ENCODE results near the gene RPS6KA2.

RPS6KA2 gene

DNA sequence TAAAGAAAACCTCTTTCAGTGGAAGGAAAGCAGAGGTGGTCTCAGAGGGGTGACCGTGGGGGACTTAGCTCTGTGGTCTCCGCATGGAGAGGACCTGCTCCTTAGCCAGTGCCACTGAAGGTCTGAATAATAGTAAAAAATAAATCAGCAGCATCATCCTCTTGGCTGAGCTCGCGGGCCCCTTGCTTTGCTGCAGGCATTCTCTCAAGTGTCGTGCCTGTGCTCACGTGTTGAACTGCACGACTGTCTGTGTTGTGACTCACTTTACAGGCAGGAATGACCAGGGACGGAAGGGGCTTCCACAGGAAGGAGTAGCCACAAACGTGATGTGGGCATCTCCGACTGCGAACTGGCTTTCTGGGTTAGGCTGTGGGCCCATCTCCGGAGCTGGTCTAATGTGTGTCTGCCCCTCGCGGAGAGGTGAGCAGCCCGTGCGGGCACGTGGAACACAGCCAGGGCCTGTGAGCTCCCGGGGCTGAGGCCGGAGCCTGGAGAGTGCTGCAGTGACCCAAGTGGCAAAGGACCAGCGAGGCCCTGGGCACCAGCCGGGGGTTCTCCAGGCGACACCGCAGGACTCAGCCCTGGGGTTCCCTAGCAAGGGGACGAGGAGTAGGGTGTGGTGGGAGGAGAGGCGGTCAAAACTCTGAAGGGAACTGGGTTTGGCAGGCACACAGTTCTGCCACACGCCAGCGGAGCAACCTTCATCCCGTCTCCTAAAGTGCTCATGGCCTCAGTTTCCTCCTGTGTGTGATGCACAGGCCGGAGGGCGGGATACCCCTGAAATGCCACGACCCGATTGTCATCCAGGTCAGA lies 129.8 kb downstream of the RPS6KA2 start:
- DNase-seq, result no peak

DNA sequence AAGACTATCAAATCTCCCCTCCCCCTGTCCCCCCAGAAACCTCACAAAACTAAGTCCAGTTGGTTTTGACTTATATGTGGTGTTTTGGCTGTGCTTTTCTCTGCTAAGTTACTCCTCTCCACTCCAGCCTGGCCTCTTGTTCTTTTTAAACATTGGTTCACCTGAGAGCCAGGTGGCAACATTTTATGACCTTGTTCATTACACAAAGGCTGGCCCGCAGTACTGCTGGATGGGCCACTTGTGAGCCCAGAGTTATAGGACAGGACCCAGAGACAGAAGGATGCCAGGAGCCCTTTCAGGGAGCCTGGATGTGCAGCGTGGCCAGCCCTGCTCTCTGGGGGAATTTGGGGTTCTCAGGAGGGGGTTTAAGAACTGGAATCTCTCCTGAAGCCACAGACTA lies 130.6 kb downstream of the RPS6KA2 start:
- peak; percentile 13 for DNase-seq

DNA sequence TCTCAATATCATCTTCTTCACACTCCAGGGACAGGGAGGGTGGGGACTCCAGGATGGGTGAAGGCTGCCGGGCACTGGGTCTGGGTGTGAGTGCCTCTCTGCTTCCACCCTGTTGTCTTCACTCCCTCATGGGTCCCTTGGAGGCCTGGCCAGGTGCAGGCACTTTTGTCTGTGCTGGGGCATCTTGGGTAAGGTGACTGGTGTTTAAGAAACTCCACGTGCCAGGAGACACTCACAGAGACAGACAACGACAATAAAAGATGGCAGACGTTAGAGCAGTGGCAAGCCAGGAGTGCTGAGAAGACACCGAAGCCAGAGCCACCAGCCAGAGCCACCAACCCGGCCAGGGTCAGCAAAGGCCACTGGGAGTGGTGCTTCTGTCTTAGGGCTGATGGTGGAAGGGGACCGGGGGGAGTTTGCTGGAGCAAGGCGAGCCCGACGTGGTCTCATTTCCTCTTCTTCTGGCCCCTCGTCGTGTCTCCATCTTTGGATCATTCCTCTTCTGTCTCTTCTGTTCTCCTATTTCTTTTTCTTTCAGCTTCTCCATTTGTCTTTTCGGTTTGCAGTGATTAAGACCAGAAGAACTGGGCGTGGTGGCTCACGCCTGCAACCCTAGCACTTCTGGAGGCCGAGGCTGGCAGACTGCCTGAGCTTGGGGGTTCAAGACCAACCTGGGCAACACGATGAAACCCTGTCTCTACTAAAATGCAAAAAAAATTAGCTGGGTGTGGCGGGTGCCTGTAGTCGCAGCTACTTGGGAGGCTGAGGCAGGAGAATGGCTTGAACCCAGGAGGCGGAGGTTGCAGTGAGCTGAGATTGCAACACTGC lies 131.3 kb downstream of the RPS6KA2 start:
- DNase-seq, result no peak

DNA sequence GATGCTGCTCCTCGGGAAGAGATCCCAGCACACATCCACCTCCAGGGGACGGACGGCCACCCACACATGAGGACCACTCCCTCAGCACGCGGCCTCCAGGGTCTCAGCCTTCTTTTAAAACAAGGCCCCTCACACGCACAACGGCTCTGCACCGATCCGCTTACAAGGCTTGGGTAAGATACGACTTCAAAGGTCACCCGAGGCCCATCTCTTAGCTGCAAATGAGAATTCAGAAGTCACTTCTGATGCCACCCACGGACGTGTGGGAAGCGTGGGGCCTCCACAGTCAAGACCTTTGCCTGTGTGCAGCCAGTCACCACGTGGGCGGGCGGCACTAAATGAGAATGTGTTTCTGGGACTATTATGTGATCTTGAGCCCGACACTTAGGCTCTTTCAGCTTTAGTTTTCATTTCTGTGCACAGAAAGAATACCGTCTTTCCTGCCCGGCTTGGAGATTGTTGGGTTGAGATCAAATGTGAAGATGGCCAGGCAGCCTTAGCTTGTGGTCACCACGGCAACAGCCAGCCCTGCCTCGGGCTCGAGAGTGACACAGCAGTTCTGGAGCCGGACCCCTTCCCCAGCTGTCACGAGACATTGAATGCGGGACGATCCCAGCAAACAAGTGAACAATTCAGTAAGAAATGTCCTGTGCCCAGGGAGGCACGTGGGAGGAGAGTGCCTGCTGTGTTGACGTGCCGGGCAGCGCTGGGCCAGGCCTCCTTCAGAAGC lies 132.1 kb downstream of the RPS6KA2 start:
- no peak for DNase-seq

DNA sequence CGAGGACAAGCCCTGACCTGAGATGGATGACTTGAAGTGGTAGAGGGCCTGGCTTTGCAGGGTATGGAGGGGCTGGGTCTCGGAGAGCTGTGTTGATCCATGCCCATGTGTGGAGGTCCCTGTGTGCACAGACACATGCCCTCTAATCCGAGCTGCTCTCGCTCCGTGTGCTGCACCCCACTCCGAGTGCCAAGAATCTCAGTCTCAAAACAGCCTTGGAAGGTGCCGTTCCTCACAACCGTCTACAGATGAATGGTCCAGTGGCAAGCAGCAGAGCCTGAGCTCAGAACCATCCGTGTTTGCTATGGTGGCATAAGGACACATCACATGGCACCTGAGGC lies 133.0 kb downstream of the RPS6KA2 start:
- no peak for DNase-seq

DNA sequence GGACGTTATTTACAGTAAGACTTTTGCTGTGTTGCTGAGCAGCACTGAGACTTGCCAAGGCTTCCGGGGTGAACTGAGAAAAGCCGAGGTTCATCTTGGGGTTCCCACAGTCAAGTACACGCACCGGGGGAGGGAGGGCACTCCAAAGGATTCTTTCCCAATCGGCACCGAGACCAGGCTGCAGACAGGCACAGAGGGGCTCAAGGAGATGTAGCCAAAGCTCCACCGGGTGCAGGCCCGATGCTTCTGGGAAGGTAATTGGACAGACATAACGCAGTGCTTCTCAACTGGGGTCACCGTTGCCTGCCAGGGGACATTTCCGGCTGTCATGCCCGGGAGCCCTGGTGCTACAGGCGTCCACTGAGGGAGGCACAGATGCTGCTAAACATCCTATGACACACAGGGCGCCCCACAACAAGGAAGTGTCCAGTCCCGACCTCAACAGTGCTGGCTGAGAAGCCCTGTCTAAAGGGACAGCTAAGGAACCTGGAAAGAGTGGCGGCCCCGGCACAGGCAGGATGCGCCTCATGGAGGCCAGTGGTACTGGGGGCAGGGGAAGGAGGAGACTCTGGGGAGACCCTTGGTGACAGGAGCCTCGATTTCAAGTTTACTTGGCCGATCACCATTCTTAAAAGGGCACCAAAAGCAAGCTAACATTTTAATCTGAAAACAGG lies 133.5 kb downstream of the RPS6KA2 start:
- no peak for DNase-seq

DNA sequence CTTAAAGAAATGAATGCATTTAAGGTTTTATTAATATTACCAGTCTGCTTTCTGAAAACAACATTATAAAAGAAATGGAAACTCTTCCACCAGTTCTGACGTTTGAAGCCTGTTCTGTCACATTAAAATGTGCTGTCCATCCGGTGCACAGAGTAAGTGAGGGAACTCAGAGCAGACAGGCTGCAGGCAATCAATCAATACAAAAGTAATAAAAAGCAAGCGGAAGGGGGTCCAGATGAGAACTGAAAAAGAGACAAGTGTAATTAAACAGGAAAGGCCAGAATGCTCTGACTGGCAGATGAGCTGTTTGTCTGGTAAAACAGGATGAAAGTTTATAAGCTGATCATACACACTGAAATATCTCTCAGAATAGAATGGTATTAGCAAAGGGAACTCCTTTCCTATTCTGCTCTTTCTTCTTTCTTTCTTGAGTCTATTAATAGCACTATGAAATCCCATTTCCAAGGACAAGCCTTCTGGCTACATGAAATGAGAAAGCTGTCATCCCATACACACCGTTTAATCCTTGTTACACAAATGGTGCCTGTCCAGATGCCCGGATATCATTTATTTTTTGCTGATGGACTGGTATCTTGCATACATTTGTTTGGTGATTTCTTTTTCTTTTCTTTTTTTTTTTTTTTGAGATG lies 134.8 kb downstream of the RPS6KA2 start:
- no peak for DNase-seq

DNA sequence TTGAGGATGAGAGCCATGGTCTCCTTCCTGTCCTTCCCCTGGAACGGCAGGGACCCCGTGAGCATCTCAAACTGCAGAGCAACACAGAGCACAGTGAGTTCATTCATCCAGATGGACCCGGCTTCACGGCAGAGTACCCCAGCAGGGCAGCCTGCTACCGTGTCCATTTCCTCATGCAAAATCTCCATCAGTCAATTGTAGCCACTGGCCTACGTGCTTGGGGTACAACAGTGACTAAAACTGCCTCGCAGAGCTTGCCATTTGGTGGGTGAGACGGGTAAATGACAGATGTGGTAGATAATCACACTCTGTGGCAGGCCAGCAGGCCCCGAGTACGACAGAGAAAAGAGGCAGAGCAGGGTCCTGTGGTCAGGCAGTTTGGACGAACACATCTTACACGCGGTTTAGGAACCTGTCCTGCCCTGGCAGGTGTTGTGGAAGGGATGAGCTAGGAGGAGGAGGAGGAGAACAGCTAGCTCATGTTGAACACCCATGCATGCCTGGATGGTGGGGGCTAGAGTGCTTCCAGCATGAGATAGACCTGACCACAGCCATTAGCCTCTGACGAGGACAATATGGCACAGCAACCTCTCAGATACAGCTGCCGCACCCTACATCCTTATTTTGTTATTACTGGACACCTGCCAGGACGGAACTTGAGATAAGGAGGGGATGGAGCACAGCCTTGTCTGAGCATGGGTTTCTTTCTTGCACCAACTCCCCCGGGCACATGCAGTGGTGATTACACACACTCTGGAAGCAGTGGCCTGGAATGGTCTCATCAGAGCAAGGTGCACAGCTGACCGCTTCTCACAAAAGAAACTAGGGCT lies 136.2 kb downstream of the RPS6KA2 start:
- peak; percentile 90 for DNase-seq

DNA sequence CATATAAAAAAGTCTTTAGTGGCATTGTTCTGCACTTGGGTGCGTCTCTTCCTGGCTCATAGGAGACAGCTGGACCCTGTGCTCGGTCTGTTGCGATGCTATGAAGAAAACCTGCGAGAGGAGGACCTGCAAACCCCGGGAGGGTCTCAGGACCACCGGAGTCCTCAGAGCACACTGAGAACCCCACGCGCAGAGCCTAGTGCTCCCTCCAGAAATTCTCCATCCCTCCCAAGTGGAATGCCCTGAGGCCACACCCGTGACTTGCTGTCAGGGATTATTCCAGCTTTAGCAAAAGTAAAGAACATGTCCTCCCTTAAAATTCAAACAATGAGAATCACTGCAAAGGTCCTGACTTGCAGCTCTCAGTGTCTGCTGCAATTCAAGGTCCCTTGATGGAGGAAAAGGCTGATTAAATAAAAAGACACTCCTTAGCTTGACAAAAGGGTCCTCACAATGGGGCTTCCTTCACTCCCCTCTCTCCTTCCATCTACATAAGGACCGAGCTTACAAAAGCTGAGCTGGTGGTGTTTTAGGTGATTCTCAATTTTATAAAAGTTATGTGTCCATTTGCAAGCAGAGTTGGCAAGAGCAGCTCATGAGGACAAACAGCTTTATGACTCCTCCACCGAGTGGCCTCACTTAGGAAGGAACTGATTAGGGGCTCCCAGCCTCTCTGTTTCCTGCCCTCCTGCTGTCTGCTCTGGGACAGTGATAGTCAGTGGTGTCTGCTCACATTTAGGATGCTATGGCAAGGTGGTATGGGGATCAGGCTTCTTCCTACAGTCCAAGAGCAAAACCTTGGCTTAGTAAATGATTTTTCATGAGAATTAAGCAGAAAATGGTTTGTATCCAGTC lies 137.5 kb downstream of the RPS6KA2 start:
- DNase-seq, result no peak

DNA sequence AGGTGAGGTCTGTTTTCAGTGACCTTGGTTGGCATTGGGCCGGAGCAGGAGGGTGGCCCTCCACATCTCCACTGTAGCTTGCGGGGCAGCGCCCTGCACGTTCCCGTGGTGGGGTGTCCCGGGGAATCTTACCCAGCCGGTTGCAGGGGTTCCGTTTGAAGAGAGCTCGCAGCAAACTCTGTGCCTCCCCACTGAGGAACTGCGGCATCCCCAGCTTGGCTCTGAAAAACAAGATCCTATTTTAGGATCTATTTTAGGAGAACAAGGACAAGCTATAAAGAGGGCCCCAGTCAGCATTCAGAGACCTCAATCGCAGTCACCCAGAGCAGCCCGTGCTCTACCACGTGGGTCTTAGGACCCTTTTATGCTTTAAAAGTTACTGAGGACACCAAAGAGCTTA lies 138.3 kb downstream of the RPS6KA2 start:
- no peak for DNase-seq

DNA sequence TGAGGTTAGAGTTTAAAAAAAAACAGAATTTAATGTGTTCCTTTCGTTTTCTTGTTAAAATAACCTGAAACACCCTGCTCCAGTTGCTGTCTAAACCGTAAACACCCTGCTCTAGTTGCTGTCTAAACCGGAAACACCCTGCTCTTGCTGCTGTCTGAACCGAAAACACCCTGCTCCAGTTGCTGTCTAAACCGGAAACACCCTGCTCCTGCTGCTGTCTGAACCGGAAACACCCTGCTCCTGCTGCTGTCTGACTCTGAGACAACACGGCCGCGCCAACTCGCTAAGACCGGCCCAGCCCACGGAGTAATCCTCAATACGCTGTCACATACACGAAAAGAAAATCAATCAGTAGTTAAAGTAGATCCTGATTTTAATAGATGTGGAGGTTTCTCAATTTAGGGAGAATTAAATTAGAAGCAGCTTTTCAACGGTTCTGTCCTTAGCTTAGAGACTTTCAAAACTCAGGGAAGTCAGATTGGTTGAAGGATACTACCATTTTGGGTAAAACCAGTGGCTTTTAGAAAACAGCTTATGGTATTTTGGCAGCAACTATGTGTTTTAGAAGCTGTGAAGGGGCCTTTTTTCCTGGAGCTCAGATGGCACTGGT lies 138.9 kb downstream of the RPS6KA2 start:
- no peak for DNase-seq

DNA sequence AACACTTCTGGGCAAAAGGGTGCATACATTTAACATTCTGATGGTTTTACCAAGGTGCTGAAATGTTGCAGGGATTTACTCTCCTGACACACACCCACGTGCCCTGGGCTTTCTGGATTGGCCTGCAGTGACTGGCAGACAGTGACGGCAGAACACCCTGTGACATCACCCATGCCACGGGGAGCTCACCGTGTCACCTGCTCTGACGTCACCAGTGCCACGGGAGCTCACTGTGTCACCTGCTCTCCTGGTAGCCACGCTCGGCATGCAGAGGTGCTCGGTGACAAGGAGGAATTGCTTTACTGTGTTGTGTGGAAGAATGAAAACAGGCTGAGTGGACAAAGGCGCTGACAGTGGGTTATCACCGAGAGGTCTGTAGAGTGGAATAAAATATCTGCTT lies 139.9 kb downstream of the RPS6KA2 start:
- no peak for DNase-seq

DNA sequence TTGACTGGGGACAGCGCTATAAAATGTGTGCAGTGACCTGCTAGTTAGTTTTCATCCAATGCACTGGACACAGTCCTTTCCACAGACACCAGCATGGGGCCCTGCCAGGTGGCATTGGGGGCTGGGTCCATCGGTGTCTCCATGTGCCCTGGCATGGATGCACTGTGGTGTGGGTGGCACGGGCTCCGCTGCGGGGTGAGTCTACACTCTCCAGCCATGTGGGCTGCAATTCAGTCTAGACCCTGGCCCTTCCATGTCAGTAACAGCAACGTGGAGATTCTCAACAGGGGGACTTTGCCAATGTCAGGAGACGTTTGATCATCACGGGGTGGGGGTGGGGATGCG lies 140.5 kb downstream of the RPS6KA2 start:
- no peak for DNase-seq

DNA sequence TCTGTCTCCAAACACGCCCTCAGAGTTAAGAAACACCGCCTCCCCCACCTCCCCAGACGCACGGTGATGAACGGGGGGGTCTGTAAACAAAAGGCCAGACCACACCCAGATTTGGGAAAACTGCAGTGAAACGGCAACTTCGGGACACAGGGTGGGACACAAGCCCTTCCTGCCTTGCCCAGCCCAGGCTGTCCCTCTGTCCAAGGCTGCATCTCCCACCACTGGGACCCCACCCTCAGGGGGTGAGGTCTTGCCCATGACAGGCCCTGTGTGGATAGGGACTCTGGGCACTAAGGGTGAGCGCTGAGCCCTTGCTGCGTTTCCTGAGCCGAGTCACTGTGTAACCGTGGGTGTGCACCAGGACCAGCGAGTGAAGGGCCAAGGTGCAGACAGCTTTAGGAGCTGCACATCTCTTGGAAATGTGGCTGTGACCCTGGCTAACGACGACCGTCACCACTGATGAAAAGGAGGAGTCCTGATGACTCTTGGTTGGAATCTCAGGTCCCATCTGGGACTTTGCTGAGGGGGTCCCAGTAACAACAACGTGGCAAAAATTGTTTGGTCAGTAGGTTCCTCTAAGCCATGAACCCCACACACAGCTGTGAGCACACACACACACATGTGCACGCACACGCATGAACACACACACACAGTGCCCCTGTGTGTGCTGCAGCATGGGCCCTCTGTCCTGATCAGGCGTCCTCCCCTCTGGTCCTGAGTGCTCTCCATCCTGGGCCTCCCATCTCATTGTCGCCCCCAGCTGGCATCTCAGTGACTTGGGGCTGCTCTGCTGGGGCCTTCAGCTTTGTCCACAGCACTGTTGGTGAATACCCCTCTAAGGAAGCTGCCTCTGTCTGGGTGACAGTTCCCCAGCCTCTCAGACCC lies 141.2 kb downstream of the RPS6KA2 start:
- no peak for DNase-seq

DNA sequence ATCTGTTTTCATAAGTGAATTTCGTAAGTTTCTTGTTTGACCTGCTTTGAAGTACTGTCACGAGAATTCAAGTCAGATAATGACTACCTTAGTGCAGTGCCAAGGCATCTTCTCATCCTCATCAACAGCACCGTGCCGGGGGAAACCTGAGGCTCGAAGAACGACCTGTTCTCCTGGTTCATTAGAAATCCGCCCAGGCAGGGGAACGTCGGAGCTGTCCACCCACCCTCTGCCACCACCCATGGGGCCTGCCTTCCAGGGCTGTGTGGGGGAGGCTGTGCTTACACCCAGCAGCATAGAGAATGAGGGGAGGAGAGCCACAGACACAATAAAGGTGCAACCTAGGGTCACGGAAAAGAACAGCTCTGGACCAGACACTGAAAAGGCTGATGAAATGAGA lies 142.2 kb downstream of the RPS6KA2 start:
- no peak for DNase-seq

DNA sequence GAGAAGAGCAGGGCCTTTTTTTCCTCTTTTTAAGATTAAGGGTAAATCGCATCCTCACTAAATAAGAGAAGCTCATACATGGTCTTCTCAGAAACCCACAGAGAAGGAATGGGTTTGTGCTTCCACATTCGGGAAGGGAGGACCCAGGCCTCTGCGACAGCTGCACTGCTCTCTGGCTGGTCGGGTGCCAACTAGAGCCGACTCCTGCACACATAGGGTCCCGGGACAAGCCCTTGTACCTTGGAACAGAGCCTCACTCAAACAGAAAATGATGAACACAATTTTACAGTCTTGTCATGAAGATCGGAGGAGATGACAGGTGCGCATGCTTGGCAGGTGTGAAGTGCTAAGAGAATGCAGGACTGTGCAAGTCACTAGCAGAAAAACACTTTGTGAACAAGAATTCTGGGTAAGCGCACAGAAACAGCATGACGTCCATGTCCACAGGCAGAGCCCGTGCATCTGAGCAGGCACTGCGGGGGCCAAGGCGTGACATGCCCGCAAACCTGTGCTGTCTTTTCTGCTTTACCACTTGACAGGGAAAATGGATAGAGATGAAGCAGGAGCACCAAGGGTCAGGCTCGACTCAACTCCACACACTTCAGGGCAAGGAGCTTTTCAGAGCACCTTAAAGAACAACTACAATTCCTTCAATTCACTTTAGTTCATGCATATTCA lies 143.3 kb downstream of the RPS6KA2 start:
- DNase-seq, result no peak

DNA sequence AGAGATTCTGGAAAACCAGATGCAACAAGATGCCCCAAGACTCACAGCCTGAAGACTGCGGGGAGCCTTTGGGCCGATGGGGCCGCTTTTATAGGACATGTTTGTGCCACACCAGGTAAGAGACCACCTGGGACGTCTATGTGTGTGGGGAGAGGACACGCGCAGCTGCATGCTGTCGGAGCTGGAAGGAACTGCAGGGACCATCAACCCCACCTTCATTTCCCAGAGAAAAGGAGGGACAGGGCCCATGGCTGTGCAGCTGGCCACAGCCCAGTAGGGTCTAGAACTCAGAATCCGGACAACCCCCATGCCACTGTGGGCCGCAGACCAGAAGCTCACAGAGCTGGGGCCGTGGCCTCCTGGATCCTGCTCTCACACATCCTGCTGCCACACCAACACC lies 144.0 kb downstream of the RPS6KA2 start:
- no peak for DNase-seq

DNA sequence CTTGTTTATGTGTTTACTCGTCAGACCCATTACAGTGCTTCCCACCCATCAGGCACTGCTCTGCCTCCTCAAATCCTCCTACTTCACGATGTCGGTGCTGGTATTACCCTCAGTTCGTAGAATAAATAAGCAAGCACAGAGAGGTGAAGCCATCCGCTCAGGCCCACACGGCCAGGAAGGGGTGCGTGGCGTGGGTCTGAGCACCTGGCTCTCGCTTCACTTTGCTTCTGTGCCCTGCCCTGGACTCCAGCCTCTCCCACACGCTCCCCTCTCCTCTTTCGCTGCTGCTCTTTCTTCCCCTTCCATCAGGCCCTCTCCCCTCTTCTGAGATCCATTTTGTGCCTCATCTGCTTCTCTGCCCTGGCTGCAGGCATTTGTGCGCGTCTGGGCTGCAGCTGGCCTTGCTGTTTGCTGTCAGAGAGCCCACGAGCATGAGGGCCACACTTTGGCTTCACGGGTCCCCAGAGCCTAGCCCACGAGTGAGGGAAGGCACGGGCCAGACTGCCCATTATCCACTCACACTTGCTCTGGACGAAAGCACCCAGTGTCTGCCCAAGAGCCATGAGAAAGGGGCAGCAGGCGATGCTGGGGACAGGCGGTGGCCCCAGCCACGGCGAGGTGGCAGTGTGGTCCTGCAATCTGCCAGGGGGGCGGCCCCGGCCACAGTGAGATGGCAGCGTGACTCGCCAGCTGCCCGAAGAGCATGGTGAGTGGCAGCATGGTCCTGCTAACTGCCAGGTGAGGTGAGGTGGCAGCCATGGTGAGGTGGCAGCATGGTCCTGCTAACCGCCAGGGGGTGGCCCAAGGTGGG lies 148.1 kb downstream of the RPS6KA2 start:
- DNase-seq, result no peak
